Peyer's patch (tissue), 4 donors: ENCODE data around the gene UACA.

Experiments used
- CTCF ChIP-seq, 6 experiments: fragments of 450-650 bp in 4 of 6; fragments of 200-600 bp in 2 of 6; sonication (generic) in 1 of 6; IDR thresholded peaks; one replicate each; pipeline ENCODE4 v1.5.1; 2017 to 2019; ENCODE audit warnings: antibody characterized with exemption in 6 of 6, mild to moderate bottlenecking in 3 of 6, moderate library complexity in 1 of 6
- POLR2A ChIP-seq, 2 donors: fragments of 450-650 bp; IDR thresholded peaks; one replicate each; pipeline ENCODE4 v1.5.1; 2017; ENCODE audit warnings: antibody characterized with exemption in 2 of 2, mild to moderate bottlenecking in 2 of 2, moderate library complexity in 2 of 2

GRCh38 chr15:70768257-70768883 is 5.0 kb upstream of the UACA start:
- TF ChIP-seq CTCF (IDR thresholded peaks at IDR 0.05): no peak
- no peak for TF ChIP-seq POLR2A (IDR thresholded peaks at IDR 0.05)
